ENCODE measurements around the gene ZNF578.
A peak's percentile ranks its signal among the peaks of the same experiment; 100 is the strongest.
"Not testable (repeated sequence)": the region's sequence is repeated elsewhere in the genome, so short reads cannot be mapped to it uniquely, and the experiment has no call there.

Gene ZNF578

DNA sequence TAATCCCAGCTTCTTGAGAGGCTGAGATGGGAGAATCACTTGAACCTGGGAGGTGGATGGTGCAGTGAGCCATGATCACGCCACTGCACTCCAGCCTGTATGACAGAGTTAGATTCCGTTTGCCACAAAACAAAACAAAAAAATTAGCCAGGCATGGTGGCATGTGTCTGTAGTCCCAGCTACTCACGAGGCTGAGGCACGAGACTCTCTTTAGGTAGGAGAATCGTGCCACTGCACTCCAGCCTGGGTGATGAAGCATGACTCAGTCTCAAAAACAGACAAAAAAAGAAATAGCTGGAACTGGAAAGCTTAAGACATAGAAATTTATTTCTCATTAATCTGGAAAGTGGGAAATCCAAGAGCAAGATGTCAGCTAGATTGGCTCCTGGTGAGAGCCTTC, 53.9 kb downstream of the ZNF578 start:
- Histone ChIP-seq H3K27me3 (ENCODE audit: control insufficient read depth, insufficient read depth, low read length) (no peaks in the 10 kb centered on the region; the same call in 1 of the 2 replicates), H3K4me1 (ENCODE audit: control insufficient read depth, insufficient read depth, low read length) (no peaks in the 10 kb centered on the region), H3K36me3 (ENCODE audit: control insufficient read depth, insufficient read depth, low read length) (no peaks in the 10 kb centered on the region; the same call in 1 of the 2 replicates), H3K27ac (ENCODE audit: low read length) (no peak overlapping the region), H3K4me3 (ENCODE audit: low read length) (no peak overlapping the region), H3K9me3 (ENCODE audit: control insufficient read depth, insufficient read depth, low read length) (no peaks in the 10 kb centered on the region)
- WGBS (ENCODE audit: insufficient coverage, insufficient read length), result no CpG with 5 or more reads among the region's 5 CpGs
- no peak for DNase-seq (ENCODE audit: low read depth, low spot score)

DNA sequence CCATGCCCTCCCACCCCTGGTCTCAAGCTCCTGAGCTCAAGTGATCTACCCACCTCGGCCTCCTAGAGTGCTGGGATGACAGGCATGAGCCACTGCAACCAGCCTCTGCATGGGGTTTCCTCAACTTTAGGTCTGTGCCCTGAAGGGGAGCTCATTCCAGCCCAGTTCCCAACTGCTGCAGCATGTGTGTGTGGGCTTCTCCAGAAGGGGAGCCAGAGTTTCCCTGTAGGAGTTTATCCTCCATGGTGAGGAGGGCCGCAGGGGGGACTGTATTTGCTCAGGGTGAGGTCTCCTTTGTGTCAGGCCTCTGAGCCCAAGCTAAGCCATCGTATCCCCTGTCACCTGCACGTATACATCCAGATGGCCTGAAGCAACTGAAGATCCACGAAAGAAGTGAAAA, 62.8 kb downstream of the ZNF578 start:
- H3K27me3 ChIP-seq (ENCODE audit: control insufficient read depth, insufficient read depth, low read length), result no peaks in the 10 kb centered on the region
- no peaks in the 10 kb centered on the region for H3K9me3 ChIP-seq (ENCODE audit: control insufficient read depth, insufficient read depth, low read length)
- no CpG with 5 or more reads among the region's 5 CpGs for WGBS (ENCODE audit: insufficient coverage, insufficient read length)
- H3K27ac ChIP-seq (ENCODE audit: low read length), result no peak overlapping the region
- no peak overlapping the region for H3K4me3 ChIP-seq (ENCODE audit: low read length)
- no peaks in the 10 kb centered on the region; the same call in 1 of the 2 replicates for H3K36me3 ChIP-seq (ENCODE audit: control insufficient read depth, insufficient read depth, low read length)
- DNase-seq (ENCODE audit: low read depth, low spot score), result no peak
- peaks cover 7% of the 10 kb centered on the region; the same call in 1 of the 2 replicates for H3K4me1 ChIP-seq (ENCODE audit: control insufficient read depth, insufficient read depth, low read length)

DNA sequence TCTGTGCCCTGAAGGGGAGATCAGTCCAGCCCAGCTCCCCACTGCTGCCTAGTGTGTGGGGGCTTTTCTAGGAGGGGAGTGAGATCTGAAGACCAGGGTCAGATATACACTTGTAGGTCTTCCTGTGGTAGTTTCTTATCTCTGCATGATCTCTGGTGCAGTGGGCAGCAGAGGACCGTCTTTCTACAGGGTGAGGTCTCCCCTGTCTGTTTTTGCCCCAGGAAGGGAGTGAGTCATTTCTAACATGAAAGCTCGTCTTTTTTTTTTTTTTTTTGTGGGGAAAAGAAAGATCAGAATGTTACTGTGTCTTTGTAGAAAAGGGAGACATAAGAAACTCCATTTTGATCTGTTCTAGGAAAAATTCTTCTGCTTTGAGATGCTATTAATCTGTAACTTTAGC, 65.3 kb downstream of the ZNF578 start:
- H3K27me3 ChIP-seq (ENCODE audit: control insufficient read depth, insufficient read depth, low read length), result no peaks in the 10 kb centered on the region
- DNase-seq (ENCODE audit: low read depth, low spot score), result no peak
- peaks cover 9% of the 10 kb centered on the region; the same call in 1 of the 2 replicates for H3K4me1 ChIP-seq (ENCODE audit: control insufficient read depth, insufficient read depth, low read length)
- WGBS (ENCODE audit: insufficient coverage, insufficient read length), result no CpG with 5 or more reads among the region's 2 CpGs
- no peaks in the 10 kb centered on the region for H3K36me3 ChIP-seq (ENCODE audit: control insufficient read depth, insufficient read depth, low read length)
- H3K4me3 ChIP-seq (ENCODE audit: low read length), result no peak overlapping the region
- H3K9me3 ChIP-seq (ENCODE audit: control insufficient read depth, insufficient read depth, low read length), result no peaks in the 10 kb centered on the region
- no peak overlapping the region for H3K27ac ChIP-seq (ENCODE audit: low read length)

DNA sequence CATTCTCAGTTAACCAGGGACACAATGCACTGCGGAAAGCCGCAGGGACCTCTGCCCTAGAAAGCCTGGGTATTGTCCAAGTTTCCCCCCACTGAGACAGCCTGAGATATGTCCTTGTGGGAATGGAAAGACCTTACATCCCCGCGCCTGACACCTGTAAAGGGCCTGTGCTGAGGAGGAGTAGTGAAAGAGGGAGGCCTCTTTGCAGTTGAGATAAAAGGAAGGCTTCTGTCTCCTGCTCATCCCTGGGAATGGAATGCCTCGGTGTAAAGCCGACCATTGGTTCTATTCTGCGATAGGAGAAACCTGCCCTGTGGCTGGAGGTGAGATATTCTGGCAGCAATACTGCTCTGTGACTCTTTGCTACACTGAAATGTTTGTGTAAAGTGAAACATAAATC, 65.8 kb downstream of the ZNF578 start:
- not testable (repeated sequence) for H3K4me3 ChIP-seq (ENCODE audit: low read length); H3K27me3 ChIP-seq (ENCODE audit: control insufficient read depth, insufficient read depth, low read length); H3K27ac ChIP-seq (ENCODE audit: low read length); H3K4me1 ChIP-seq (ENCODE audit: control insufficient read depth, insufficient read depth, low read length); DNase-seq (ENCODE audit: low read depth, low spot score); H3K9me3 ChIP-seq (ENCODE audit: control insufficient read depth, insufficient read depth, low read length); H3K36me3 ChIP-seq (ENCODE audit: control insufficient read depth, insufficient read depth, low read length)
- no CpG with 5 or more reads among the region's 7 CpGs for WGBS (ENCODE audit: insufficient coverage, insufficient read length)

DNA sequence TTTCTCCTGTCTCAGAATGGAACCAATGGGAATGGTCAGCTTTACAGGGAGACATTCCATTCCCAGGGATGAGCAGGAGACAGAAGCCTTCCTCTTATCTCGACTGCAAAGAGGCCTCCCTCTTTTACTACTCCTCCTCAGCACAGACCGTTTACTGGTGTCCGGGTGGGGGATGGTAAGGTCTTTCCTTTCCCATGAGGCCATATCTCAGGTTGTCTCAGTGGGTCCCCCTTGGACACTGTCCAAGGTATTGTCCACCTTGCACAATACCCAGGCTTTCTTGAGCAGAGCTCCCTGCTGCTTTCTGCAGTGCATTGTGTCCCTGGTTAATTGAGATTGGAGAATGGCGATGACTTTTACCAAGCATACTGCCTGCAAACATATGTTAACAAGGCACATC, 66.7 kb downstream of the ZNF578 start:
- H3K36me3 ChIP-seq (ENCODE audit: control insufficient read depth, insufficient read depth, low read length), result no peaks in the 10 kb centered on the region
- whole genome bisulfite sequencing (ENCODE audit: insufficient coverage, insufficient read length), result no CpG with 5 or more reads among the region's 4 CpGs
- peaks cover 9% of the 10 kb centered on the region; the same call in 1 of the 2 replicates for H3K4me1 ChIP-seq (ENCODE audit: control insufficient read depth, insufficient read depth, low read length)
- no peaks in the 10 kb centered on the region for H3K9me3 ChIP-seq (ENCODE audit: control insufficient read depth, insufficient read depth, low read length)
- no peaks in the 10 kb centered on the region for H3K27me3 ChIP-seq (ENCODE audit: control insufficient read depth, insufficient read depth, low read length)
- H3K4me3 ChIP-seq (ENCODE audit: low read length), result no peak overlapping the region
- H3K27ac ChIP-seq (ENCODE audit: low read length), result no peak overlapping the region
- DNase-seq (ENCODE audit: low read depth, low spot score), result no peak

DNA sequence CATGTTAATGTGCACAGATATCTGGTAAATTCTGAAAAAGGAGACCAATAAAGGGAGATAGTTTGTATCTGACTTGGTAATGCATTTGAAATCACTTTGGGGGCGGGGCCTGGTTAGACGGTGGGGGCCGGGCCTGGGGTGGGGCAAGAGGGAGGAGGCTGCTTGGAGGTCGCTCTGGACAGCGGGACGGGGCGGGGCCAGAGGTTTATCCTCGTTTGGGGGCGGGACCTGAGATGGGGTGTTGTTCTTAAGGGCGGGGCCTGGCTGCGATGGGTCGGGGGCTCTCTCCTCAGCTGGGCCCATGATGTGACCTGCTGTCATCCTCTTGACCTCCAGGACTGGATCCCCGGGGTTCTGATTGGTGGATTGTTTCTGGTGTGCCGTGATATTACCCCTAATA, 69.2 kb downstream of the ZNF578 start:
- no peaks in the 10 kb centered on the region for H3K9me3 ChIP-seq (ENCODE audit: control insufficient read depth, insufficient read depth, low read length)
- no peaks in the 10 kb centered on the region for H3K27me3 ChIP-seq (ENCODE audit: control insufficient read depth, insufficient read depth, low read length)
- peaks cover 9% of the 10 kb centered on the region; the same call in 1 of the 2 replicates for H3K4me1 ChIP-seq (ENCODE audit: control insufficient read depth, insufficient read depth, low read length)
- H3K4me3 ChIP-seq (ENCODE audit: low read length), result no peak overlapping the region
- no peak overlapping the region for H3K27ac ChIP-seq (ENCODE audit: low read length)
- WGBS (ENCODE audit: insufficient coverage, insufficient read length), result no CpG with 5 or more reads among the region's 14 CpGs
- H3K36me3 ChIP-seq (ENCODE audit: control insufficient read depth, insufficient read depth, low read length), result no peaks in the 10 kb centered on the region
- no peak for DNase-seq (ENCODE audit: low read depth, low spot score)

DNA sequence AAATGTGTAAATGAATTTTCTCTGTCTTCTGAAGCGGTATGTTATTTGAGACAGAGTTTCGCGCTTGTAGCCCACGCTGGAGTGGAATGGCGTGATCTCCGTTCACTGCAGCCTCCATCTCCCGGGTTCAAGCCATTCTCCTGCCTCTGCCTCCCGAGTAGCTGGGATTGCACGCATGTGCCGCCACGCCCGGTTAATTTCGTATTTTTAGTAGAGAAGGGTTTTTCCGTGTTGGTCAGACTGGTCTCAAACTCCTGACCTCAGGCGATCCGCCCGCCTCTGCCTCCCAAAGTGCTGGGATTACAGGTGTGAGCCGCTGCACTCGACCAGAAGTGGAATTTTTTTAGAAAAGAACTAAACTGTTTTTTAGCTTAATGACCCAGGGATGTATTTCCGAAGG, 70.7 kb downstream of the ZNF578 start:
- Histone ChIP-seq H3K27ac (ENCODE audit: low read length) (no peak overlapping the region), H3K27me3 (ENCODE audit: control insufficient read depth, insufficient read depth, low read length) (no peaks in the 10 kb centered on the region), H3K4me3 (ENCODE audit: low read length) (no peak overlapping the region), H3K36me3 (ENCODE audit: control insufficient read depth, insufficient read depth, low read length) (no peaks in the 10 kb centered on the region), H3K9me3 (ENCODE audit: control insufficient read depth, insufficient read depth, low read length) (no peaks in the 10 kb centered on the region), H3K4me1 (ENCODE audit: control insufficient read depth, insufficient read depth, low read length) (peaks cover 8% of the 10 kb centered on the region; the same call in 1 of the 2 replicates)
- no CpG with 5 or more reads among the region's 20 CpGs for WGBS (ENCODE audit: insufficient coverage, insufficient read length)
- no peak for DNase-seq (ENCODE audit: low read depth, low spot score)

DNA sequence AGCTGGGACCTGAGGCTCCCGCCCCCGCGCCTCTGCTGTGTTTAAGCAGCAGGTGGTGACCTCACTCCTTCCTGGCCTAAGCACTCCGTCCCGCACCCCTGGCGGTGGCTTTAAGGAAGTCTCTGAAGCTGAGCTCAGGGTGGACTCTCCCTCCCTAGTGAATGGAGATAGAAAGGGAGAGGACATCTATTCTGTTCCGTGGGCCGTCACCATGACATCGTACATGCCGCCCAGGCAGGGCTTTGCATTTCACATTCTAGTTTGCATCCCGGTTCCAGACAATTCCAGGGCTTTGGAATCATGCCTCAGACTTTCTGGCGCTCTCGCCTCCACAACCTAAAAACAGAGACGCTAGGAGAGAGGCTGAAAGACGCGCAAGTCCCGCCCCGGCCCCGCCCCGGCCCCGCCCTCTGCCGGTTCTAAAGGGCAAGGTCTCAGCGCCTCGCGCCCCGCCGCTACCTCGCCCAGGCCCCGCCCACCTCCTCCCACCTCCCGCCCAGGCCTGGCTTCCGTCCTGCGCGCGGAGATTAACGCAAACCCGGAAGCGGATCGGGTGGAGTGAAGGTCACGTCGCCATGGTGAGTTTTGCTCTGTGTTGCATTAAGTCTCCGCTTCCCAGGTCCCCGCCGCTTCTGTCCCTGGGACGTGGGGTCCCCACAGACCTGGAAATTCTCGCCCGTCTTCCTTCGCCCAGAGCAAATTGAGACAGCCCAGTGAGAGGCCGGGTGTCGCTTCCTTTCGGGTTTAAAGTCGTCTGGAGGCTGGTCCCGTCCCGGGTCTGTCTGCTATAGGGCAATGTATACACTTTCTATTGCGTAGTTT, 74.0 kb downstream of the ZNF578 start, which contains the start of gene ZNF808:
ZNF808 (plus strand) TSS at position 535 of the 822 bp plus-strand sequence. CDS start 15,617 bp downstream, outside the sequence.
- Histone ChIP-seq H3K4me1 (ENCODE audit: control insufficient read depth, insufficient read depth, low read length) (peaks cover 4% of the 10 kb centered on the region; the same call in 1 of the 2 replicates), H3K9me3 (ENCODE audit: control insufficient read depth, insufficient read depth, low read length) (no peaks in the 10 kb centered on the region), H3K27ac (ENCODE audit: low read length) (no peak within 1 kb of the TSS), H3K4me3 (ENCODE audit: low read length) (peak within 1 kb of the TSS; percentile 56), H3K36me3 (ENCODE audit: control insufficient read depth, insufficient read depth, low read length) (no peaks in the 10 kb centered on the region), H3K27me3 (ENCODE audit: control insufficient read depth, insufficient read depth, low read length) (no peaks in the 10 kb centered on the region)
- peak; percentile 94 for DNase-seq (ENCODE audit: low read depth, low spot score)
- WGBS (ENCODE audit: insufficient coverage, insufficient read length), result no CpG with 5 or more reads among the region's 54 CpGs

DNA sequence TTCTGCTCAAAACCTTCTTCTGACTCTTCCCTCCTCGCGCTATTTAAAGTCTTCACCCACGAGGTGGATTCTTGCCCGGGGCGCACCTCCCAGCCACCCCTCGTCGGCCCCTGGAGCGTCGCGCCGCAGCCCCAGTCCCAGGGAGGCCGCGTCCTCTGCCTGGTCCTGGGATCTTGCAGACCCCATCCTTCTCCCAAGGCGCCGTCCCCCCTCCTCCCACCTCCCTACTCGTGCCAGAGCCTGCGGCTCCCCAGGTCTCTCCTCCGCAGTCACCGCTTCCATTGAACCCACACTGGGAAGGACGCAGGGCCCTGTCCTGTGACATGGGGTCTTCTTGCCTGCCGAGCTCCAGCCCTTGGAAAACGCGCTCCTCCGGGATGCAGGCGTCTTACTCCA, 74.6 kb downstream of the ZNF578 start:
- no CpG with 5 or more reads among the region's 25 CpGs for WGBS (ENCODE audit: insufficient coverage, insufficient read length)
- Histone ChIP-seq H3K27me3 (ENCODE audit: control insufficient read depth, insufficient read depth, low read length) (no peaks in the 10 kb centered on the region), H3K27ac (ENCODE audit: low read length) (no peak overlapping the region), H3K9me3 (ENCODE audit: control insufficient read depth, insufficient read depth, low read length) (no peaks in the 10 kb centered on the region), H3K4me3 (ENCODE audit: low read length) (peak overlapping the region; percentile 56), H3K4me1 (ENCODE audit: control insufficient read depth, insufficient read depth, low read length) (peaks cover 2% of the 10 kb centered on the region; the same call in 1 of the 2 replicates), H3K36me3 (ENCODE audit: control insufficient read depth, insufficient read depth, low read length) (no peaks in the 10 kb centered on the region)
- DNase-seq (ENCODE audit: low read depth, low spot score), result no peak

DNA sequence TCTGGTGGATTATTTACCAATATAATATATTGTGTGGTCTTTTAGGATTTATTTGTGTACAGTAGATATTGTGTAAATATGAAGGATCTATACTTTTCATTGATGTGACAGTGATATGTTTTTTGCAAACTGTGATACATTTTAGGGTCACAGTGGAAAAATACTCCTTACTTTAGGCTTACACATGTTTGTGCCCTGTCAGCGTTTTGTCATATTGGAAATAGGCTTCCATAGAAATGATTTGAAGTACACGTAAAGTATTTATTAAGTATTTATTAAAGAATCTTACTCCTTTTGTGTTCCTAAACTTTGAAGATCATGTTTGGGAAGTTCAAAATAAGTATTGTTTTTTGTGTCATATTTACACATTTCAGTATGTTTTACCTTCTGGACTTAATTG, 79.1 kb downstream of the ZNF578 start:
- WGBS (ENCODE audit: insufficient coverage, insufficient read length), result no CpG with 5 or more reads among the region's 2 CpGs
- H3K9me3 ChIP-seq (ENCODE audit: control insufficient read depth, insufficient read depth, low read length), result no peaks in the 10 kb centered on the region
- H3K36me3 ChIP-seq (ENCODE audit: control insufficient read depth, insufficient read depth, low read length), result no peaks in the 10 kb centered on the region
- H3K27ac ChIP-seq (ENCODE audit: low read length), result no peak overlapping the region
- peaks cover 2% of the 10 kb centered on the region; the same call in 1 of the 2 replicates for H3K4me1 ChIP-seq (ENCODE audit: control insufficient read depth, insufficient read depth, low read length)
- H3K4me3 ChIP-seq (ENCODE audit: low read length), result no peak overlapping the region
- no peaks in the 10 kb centered on the region for H3K27me3 ChIP-seq (ENCODE audit: control insufficient read depth, insufficient read depth, low read length)
- DNase-seq (ENCODE audit: low read depth, low spot score), result no peak
